Measurements from ENCODE around the gene FRMPD1. TPM values are rescaled to one million over a fixed set of nuclear protein-coding genes. Genes with fewer than 3 reads are reported as not detected.
A peak's percentile ranks its signal among the peaks of the same experiment; 100 is the strongest.
"Not testable (repeated sequence)": the region's sequence is repeated elsewhere in the genome, so short reads cannot be mapped to it uniquely, and the experiment has no call there.

Gene FRMPD1
- not detected in 2 replicates for total RNA-seq

DNA sequence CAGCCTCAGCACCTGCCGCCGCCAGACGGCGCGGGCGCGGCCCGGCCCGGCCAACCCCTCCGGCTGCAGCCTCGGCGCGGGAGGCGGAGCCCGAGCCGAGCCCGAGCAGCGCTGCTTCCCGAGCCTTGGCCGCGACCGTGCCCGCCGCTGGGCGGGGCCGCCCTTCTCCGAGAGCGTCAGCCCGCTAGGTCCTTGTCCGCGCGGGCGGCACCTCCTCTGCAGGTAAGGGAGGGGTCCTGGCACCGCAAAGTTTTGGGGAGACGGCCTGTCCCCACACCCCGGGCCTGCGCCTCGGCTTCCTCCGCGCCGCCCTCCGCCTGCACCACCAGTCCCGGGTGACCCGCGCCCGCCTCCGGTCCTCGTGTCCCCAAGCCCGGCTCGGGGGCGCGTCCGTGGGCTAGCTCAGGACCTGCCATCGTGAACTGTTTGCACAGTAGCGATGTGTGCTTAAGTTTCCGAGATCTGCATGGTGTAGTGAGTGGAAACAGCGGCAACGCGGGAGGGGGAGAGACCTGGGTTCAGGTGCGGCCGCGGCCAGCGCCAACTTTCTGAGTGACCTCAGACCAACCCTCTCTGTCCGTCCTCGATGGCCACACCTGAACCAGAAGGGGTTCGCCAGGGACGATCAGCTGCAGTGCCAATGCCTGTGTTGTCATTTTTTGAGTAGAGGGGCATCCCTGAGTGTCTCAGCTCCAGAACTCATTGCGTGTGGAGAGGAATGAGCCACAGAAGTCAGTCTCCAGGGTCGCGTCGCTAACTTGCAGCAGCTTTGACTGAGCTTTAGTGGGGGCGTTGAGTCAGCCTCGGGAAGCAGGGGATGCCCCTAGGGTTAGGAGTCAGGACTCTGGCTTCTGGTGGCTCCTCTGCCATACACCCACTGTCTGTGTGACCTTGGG, at the start of gene FRMPD1:
TSS of gene FRMPD1 (plus strand) at position 82 of the 896 bp plus-strand sequence. CDS start 41,688 bp downstream, outside the sequence.
- Histone ChIP-seq H3K27ac (ENCODE audit: low read depth, low read length) (no peak within 1 kb of the TSS), H3K9me3 (ENCODE audit: low read depth, low read length) (no peaks in the 10 kb centered on the region), H3K4me3 (ENCODE audit: insufficient read depth, low read length) (peak within 1 kb of the TSS; percentile 66), H3K4me2 (ENCODE audit: insufficient read depth, low read length) (peak within 1 kb of the TSS; percentile 78), H3K4me1 (ENCODE audit: insufficient read depth, low read length) (peaks cover 6% of the 10 kb centered on the region), H4K20me1 (ENCODE audit: insufficient read depth, low read length) (no peaks in the 10 kb centered on the region), H3K27me3 (ENCODE audit: insufficient read depth, low read length) (peaks cover 85% of the 10 kb centered on the region), H2AFZ (ENCODE audit: low read length) (peak within 1 kb of the TSS; percentile 56), H3K36me3 (ENCODE audit: insufficient read depth, low read length) (no peaks in the 10 kb centered on the region), H3K79me2 (ENCODE audit: insufficient read depth, low read length) (no peaks in the 10 kb centered on the region)
- TF ChIP-seq, protein P1, sequence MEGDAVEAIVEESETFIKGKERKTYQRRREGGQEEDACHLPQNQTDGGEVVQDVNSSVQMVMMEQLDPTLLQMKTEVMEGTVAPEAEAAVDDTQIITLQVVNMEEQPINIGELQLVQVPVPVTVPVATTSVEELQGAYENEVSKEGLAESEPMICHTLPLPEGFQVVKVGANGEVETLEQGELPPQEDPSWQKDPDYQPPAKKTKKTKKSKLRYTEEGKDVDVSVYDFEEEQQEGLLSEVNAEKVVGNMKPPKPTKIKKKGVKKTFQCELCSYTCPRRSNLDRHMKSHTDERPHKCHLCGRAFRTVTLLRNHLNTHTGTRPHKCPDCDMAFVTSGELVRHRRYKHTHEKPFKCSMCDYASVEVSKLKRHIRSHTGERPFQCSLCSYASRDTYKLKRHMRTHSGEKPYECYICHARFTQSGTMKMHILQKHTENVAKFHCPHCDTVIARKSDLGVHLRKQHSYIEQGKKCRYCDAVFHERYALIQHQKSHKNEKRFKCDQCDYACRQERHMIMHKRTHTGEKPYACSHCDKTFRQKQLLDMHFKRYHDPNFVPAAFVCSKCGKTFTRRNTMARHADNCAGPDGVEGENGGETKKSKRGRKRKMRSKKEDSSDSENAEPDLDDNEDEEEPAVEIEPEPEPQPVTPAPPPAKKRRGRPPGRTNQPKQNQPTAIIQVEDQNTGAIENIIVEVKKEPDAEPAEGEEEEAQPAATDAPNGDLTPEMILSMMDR (IDR thresholded peaks at IDR 0.05; ENCODE audit: extremely low read depth, low read depth, low read length), result no peak
- DNase-seq (ENCODE audit: insufficient read length, low spot score, missing footprints), result peak; percentile 87

DNA sequence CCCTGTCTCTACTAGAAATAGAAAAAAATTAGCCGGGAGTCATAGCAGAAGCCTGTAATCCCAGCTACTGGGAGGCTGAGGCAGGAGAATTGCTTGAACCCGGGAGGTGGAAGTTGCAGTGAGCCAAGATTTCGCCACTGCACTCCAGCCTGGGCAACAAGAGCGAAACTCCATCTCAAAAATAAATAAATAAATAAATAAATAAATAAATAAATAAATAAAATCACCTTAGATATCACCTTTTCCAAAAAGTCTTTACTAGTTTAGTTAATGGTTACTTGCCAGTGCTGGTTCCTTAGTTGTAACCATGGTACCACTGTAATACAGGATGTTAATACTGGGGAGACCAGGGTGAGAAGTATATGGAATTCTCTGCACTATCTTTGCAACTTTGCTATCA, 48.7 kb upstream of the FRMPD1 start:
- not testable (repeated sequence) for H3K4me2 ChIP-seq (ENCODE audit: insufficient read depth, low read length); H3K4me1 ChIP-seq (ENCODE audit: insufficient read depth, low read length); H3K27ac ChIP-seq (ENCODE audit: low read depth, low read length); H3K79me2 ChIP-seq (ENCODE audit: insufficient read depth, low read length); H4K20me1 ChIP-seq (ENCODE audit: insufficient read depth, low read length); H3K36me3 ChIP-seq (ENCODE audit: insufficient read depth, low read length); DNase-seq (ENCODE audit: insufficient read length, low spot score, missing footprints); H3K4me3 ChIP-seq (ENCODE audit: insufficient read depth, low read length); H2AFZ ChIP-seq (ENCODE audit: low read length); H3K9me3 ChIP-seq (ENCODE audit: low read depth, low read length)
- peaks cover 16% of the 10 kb centered on the region for H3K27me3 ChIP-seq (ENCODE audit: insufficient read depth, low read length)

DNA sequence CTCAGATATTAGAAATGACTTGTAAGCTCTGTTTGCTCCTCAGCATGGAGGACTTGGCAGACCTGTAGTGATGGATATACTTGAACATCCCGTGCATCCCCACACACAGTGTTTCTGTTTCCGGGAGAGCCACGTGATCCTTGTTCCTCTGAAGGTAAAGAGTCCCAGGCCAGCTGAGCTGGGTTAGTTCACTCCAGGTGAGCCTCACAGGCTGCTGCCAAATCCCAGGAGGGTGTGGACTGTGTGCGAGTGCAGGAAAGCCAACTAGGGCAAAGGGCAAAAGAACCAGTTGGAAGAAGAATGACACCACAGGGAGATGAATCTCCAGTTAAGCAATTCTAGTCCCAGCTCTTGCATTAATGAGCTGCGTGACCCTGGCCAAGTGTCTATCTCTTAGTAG, 47.9 kb upstream of the FRMPD1 start:
- Histone ChIP-seq H3K9me3 (ENCODE audit: low read depth, low read length) (no peaks in the 10 kb centered on the region), H3K4me1 (ENCODE audit: insufficient read depth, low read length) (no peaks in the 10 kb centered on the region), H2AFZ (ENCODE audit: low read length) (no peak overlapping the region), H3K27me3 (ENCODE audit: insufficient read depth, low read length) (peaks cover 20% of the 10 kb centered on the region), H3K27ac (ENCODE audit: low read depth, low read length) (no peak overlapping the region), H3K79me2 (ENCODE audit: insufficient read depth, low read length) (no peaks in the 10 kb centered on the region), H3K4me2 (ENCODE audit: insufficient read depth, low read length) (no peak overlapping the region), H3K36me3 (ENCODE audit: insufficient read depth, low read length) (no peaks in the 10 kb centered on the region), H4K20me1 (ENCODE audit: insufficient read depth, low read length) (no peaks in the 10 kb centered on the region), H3K4me3 (ENCODE audit: insufficient read depth, low read length) (no peak overlapping the region)
- TF ChIP-seq, protein P1 (IDR thresholded peaks at IDR 0.05; ENCODE audit: extremely low read depth, low read depth, low read length), result no peak
- no peak for DNase-seq (ENCODE audit: insufficient read length, low spot score, missing footprints)

DNA sequence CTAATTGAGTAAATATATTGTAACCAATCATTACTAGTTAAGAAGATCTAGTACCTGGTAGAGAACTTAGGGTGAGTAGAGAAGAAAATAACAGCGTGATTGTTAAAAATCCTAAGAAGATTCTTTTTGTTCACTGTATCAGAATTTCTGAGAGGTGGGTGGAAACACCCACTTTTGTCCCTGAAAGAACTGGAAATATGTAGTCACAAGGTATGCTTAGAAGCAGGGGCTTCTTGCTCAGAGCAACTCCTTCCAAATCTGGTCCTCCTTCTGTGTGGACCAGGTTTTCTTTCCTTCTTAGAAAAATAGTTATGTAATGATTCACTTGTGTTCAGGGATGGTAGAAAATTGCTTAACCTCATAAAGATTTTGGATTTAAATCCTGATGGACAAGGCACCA, 46.5 kb upstream of the FRMPD1 start:
- peaks cover 28% of the 10 kb centered on the region for H3K27me3 ChIP-seq (ENCODE audit: insufficient read depth, low read length)
- H3K27ac ChIP-seq (ENCODE audit: low read depth, low read length), result no peak overlapping the region
- no peaks in the 10 kb centered on the region for H3K36me3 ChIP-seq (ENCODE audit: insufficient read depth, low read length)
- no peak overlapping the region for H2AFZ ChIP-seq (ENCODE audit: low read length)
- no peaks in the 10 kb centered on the region for H3K4me1 ChIP-seq (ENCODE audit: insufficient read depth, low read length)
- no peak for DNase-seq (ENCODE audit: insufficient read length, low spot score, missing footprints)
- TF ChIP-seq, protein P1 (IDR thresholded peaks at IDR 0.05; ENCODE audit: extremely low read depth, low read depth, low read length), result no peak
- no peak overlapping the region for H3K4me3 ChIP-seq (ENCODE audit: insufficient read depth, low read length)
- no peaks in the 10 kb centered on the region for H3K9me3 ChIP-seq (ENCODE audit: low read depth, low read length)
- H4K20me1 ChIP-seq (ENCODE audit: insufficient read depth, low read length), result no peaks in the 10 kb centered on the region
- H3K79me2 ChIP-seq (ENCODE audit: insufficient read depth, low read length), result no peaks in the 10 kb centered on the region
- H3K4me2 ChIP-seq (ENCODE audit: insufficient read depth, low read length), result no peak overlapping the region

All from osteoblast (primary cell).